NCI-H510A treated with DMSO at 0.1 percent for 48 hours (cell line): ENCODE results near the gene CD300LF.

Source experiments
- DNase-seq: peaks from one replicate; lab custom pipeline; 2025; lab: John Stamatoyannopoulos, UW

Gene CD300LF

GRCh38 chr17:74729866-74730265, 17.1 kb upstream of the CD300LF start:
- no peak for DNase-seq

- DNase-seq: no peak
Measured at GRCh38 chr17:74729368-74729767, 16.6 kb upstream of the CD300LF start.

- no peak for DNase-seq
Measured at GRCh38 chr17:74728702-74729075, 16.0 kb upstream of the CD300LF start.

- DNase-seq: no peak
Measured at GRCh38 chr17:74728033-74728701, 15.4 kb upstream of the CD300LF start.

- DNase-seq: no peak
Measured at GRCh38 chr17:74725111-74725510, 12.4 kb upstream of the CD300LF start.

GRCh38 chr17:74723891-74724290, 11.2 kb upstream of the CD300LF start:
- DNase-seq: no peak

- DNase-seq: no peak
Measured at GRCh38 chr17:74722782-74723181, 10.1 kb upstream of the CD300LF start.

GRCh38 chr17:74720506-74720905, 7.8 kb upstream of the CD300LF start:
- DNase-seq: no peak

GRCh38 chr17:74715144-74715543, 2.4 kb upstream of the CD300LF start:
- DNase-seq: peak; percentile 46

- DNase-seq: no peak
Measured at GRCh38 chr17:74713171-74713755, 540 bp upstream of the CD300LF start.

GRCh38 chr17:74712301-74712700, 422 bp downstream of the CD300LF start:
- DNase-seq: no peak

GRCh38 chr17:74711058-74711824, 1.5 kb downstream of the CD300LF start:
- no peak for DNase-seq

- DNase-seq: no peak
Measured at GRCh38 chr17:74704544-74704943, 8.2 kb downstream of the CD300LF start.

- DNase-seq: no peak
Measured at GRCh38 chr17:74703311-74703710, 9.4 kb downstream of the CD300LF start.

GRCh38 chr17:74702116-74702871, 10.4 kb downstream of the CD300LF start:
- no peak for DNase-seq

- DNase-seq: no peak
Measured at GRCh38 chr17:74699236-74699635, 13.5 kb downstream of the CD300LF start.

GRCh38 chr17:74698069-74698468, 14.7 kb downstream of the CD300LF start:
- DNase-seq: no peak

- DNase-seq: no peak
Measured at GRCh38 chr17:74697515-74697914, 15.2 kb downstream of the CD300LF start.

GRCh38 chr17:74695629-74696028, 17.1 kb downstream of the CD300LF start:
- DNase-seq: no peak

- no peak for DNase-seq
Measured at GRCh38 chr17:74694081-74694480, 18.6 kb downstream of the CD300LF start.

GRCh38 chr17:74691151-74691550, 21.6 kb downstream of the CD300LF start:
- DNase-seq: peak; percentile 10

- DNase-seq: no peak
Measured at GRCh38 chr17:74690409-74690825, 22.3 kb downstream of the CD300LF start.

- DNase-seq: no peak
Measured at GRCh38 chr17:74687886-74688285, 24.8 kb downstream of the CD300LF start.
